Fibroblast of gingiva (primary cell): ENCODE data around the gene SIGLEC9.
"Not testable (repeated sequence)": the region's sequence is repeated elsewhere in the genome, so short reads cannot be mapped to it uniquely, and the experiment has no call there.

Experiments
- DNase-seq: peaks from one replicate; pipeline ENCODE4 v3.0.0-alpha.2; 2011; ENCODE audit warnings: low read depth

Gene SIGLEC9

DNA sequence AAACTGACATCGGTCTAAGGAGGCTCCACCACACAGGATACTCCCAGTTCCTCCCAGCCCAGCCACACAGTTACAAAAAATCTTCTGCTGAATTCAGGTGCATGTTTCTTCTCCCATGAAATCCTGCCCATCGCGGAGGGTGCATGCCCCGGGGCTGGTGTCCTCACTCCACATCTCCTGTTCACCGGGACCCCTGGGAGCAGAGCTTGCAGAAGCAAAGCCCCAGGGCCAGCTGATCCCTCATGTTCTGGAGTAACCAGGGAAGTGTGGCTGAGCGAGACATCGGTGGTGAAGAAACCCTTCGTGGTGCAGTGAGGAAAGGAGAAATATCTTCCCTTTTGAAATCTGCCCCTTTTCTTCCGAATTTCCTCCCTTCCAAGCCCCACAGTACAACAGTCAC is 904 bp upstream of the SIGLEC9 start:
- DNase-seq, result no peak

GRCh38 chr19:51124216-51124615 is 490 bp upstream of the SIGLEC9 start:
- DNase-seq, result no peak

- DNase-seq, result no peak
These were observed 842 bp downstream of the SIGLEC9 start for GRCh38 chr19:51125421-51126075.

- DNase-seq, result no peak
These were observed 2.3 kb downstream of the SIGLEC9 start for GRCh38 chr19:51127032-51127431.

DNA sequence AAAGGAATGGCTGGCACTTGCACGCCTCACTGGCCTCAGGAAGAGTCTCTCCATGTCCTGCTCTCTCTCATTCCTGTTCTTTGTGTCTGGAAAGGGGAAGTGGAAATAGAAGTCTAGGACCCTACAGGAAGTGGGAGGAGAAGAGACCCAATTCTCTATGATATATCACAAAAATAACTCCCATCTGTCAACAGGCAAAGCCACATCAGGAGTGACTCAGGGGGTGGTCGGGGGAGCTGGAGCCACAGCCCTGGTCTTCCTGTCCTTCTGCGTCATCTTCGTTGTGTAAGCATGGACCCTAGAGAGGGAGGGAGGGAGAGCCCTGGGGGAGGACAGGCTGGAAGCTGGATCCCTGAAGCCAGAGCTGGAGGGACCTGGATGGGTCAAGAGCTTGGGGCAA is 3.0 kb downstream of the SIGLEC9 start:
- DNase-seq, result no peak

GRCh38 chr19:51128227-51128626 is 3.5 kb downstream of the SIGLEC9 start:
- DNase-seq, result no peak

- DNase-seq, result no peak
These were observed 5.0 kb downstream of the SIGLEC9 start for GRCh38 chr19:51129716-51130115.

GRCh38 chr19:51131780-51132680 is 7.3 kb downstream of the SIGLEC9 start:
- DNase-seq, result peak; percentile 21

- no peak for DNase-seq
These were observed 10.3 kb downstream of the SIGLEC9 start for GRCh38 chr19:51135004-51135403.

DNA sequence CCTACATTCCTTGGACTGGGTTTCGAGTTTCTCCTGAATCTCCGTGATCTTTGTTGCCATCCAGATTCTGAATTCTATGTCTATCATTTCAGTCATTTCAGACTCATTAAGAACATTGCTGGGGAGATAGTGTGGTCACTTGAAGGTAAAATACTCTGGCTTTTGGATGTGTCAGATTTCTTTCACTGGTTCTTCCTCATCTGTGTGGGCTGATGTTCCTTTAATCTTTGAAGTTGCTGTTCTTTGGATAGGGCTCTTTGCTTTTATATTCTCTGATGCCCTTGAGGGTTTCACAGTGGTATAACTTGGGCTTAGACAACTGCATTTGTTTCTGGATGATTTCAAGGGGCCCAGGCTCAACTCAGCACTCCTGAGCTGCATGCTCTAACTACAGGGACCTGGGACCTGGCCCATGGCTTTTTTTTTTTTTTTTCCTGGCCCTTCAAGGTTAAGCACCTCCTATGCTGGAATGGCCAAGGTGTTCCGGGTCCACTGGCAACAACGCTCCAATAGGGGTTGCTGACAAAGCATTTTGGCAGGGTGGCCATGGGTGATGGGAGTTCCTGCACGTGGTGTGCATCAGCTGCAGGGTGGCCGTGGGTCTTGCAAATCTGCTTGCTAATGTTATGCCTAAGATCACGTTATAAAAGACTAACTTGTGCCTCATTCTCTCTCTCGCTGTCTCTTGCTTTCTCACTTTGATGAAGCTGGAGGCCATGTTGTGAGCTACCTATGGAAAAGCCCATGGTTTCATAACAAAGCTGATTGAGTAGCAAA is 11.5 kb downstream of the SIGLEC9 start:
- DNase-seq, result no peak

GRCh38 chr19:51136851-51137551 is 12.3 kb downstream of the SIGLEC9 start:
- no peak for DNase-seq

DNA sequence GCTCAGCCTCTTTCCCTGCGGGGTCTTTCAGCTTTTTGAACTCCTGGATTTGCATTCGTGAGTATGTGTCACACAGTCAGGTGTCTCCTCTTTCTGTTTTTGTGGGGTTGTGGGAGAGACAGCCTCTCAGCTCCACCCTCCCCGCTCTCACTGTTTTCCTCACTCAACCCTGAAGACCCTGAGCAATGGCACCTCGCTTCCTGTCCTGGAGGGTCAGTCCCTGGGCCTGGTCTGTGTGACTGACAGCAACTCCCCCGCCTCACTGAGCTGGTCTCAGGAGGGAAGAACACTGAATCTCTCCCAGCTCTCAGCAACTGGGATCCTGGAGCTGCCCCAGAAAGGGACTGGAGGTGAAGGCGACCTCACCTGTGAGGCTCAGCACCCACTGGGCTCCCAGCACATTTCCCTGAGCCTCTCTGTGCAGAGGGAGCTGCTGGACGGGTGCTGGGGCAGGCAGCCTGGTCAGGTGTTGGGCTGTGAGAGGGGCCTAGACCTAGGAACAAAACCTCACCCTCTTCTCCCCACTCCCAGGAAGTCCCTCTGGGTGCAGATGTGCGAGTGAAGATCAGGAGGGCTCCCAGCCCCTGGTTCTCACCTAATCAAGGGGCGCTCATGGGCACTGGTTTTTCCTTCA is 13.2 kb downstream of the SIGLEC9 start:
- DNase-seq, result no peak

DNA sequence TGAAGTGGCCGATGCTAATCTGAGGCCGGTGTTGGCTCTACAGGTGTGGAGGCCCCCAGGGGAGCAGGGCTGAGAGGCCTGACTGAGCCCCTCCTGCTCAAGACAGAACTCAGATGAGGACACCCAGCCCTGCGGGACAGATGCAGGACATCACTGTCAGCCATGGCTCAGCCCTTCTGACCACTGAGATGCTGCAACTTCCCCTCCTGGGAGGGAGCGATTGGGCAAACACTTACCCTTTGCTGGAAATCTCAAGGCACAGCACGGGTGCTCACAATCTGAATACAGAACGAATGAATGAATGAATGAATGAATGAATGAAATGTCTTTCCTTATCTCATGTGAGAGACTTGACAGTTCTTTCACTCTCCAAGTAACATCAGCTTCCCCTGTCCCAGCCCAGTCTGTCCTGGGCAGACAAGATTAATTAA is 13.9 kb downstream of the SIGLEC9 start:
- DNase-seq, result no peak

DNA sequence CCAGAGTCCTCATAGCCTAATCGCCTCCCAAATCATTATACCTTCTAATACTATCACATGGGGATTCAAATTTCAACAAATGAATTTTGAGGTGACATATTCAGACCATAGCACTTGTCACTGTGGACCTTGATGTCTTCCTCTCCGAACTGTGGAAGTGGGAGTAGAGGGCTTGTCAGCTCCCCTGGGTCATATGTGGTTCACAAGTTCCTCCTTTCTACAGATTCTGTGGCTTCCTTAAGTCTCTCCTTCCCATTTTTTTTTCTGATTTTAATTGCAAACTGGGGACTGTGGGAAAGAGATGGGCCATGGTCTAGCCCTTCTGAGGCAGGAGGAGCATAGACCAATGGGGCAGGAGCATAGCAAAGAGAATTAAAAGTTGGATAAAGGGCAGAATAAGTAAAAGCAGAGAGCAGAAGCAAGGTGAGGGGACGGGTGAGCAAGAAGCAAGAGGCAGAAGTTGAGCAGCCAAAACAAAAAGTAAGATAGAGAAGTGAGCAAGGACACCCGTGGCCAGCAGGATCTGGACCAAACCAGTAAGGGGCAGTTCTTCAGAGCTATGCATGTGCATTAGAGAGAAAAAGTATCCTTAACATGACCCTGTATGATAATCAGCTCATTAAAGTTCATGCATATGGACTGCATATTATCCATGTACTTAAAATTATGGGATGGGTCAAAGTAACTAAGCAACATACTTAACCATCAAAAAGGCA is 14.8 kb downstream of the SIGLEC9 start:
- no peak for DNase-seq

- DNase-seq, result no peak
These were observed 15.7 kb downstream of the SIGLEC9 start for GRCh38 chr19:51140441-51140840.

- no peak for DNase-seq
These were observed 16.5 kb downstream of the SIGLEC9 start for GRCh38 chr19:51141181-51141580.

DNA sequence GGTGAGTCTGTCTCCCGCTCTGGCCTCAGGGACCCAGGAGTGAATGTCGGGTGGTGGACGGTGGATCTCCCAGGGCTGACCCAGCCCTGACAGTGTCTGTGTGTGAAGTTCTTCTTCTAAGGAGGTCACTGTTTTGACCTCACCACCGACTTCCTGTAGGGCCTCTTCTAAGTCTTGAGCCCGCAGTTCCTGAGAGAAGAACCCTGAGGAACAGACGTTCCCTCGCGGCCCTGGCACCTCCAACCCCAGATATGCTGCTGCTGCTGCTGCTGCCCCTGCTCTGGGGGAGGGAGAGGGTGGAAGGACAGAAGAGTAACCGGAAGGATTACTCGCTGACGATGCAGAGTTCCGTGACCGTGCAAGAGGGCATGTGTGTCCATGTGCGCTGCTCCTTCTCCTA is 17.4 kb downstream of the SIGLEC9 start, which contains the start of gene SIGLEC7:
TSS of gene SIGLEC7 (plus strand) at position 183 of the 400 bp plus-strand sequence. CDS start at position 252, 69 bp downstream.
- no peak for DNase-seq

GRCh38 chr19:51142809-51143475 is 18.2 kb downstream of the SIGLEC9 start:
- not testable (repeated sequence) for DNase-seq

DNA sequence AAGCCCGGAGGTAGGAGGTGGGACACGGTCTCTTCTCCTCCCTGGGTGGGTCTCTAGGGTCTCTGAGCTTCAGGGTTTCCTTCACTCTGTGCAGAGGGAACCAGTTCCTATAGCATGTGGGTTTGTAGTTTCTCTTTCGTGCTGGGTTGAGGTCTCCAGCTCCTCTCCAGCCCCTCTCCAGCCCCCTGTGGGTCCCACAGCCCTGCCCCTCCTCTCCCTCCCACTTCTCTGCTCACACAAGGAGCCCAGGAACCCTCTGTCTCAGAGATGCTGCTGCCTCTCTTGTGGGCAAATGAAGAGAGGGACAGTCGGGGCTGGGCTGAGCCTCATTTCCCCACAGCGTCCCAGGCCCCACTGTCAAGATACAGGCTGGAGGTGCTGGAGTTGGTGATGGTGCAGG is 18.8 kb downstream of the SIGLEC9 start:
- DNase-seq, result no peak

- DNase-seq, result no peak
These were observed 19.9 kb downstream of the SIGLEC9 start for GRCh38 chr19:51144482-51145045.
